GM18502 (cell line): ENCODE measurements around the gene MTCL1.

Source experiments
- ATAC-seq: cut with Tn5 transposase; IDR thresholded peaks from one replicate; pipeline ENCODE4 v1.9.1; 2021; ENCODE audit warnings: mild to moderate bottlenecking; ENCODE audit not compliant: unreplicated experiment, poor library complexity

Gene MTCL1

GRCh38 chr18:8686611-8687010 lies 18.7 kb upstream of the MTCL1 start:
- ATAC-seq: no peak

- no peak for ATAC-seq
These were observed 17.0 kb upstream of the MTCL1 start for GRCh38 chr18:8688216-8688800.

- no peak for ATAC-seq
These were observed 16.5 kb upstream of the MTCL1 start for GRCh38 chr18:8688816-8689215.

- no peak for ATAC-seq
These were observed 15.8 kb upstream of the MTCL1 start for GRCh38 chr18:8689517-8689916.

- ATAC-seq: no peak
These were observed 10.5 kb upstream of the MTCL1 start for GRCh38 chr18:8694891-8695290.

GRCh38 chr18:8695932-8696517 lies 9.3 kb upstream of the MTCL1 start:
- peak; percentile 64 for ATAC-seq

GRCh38 chr18:8696749-8697211 lies 8.6 kb upstream of the MTCL1 start:
- peak; percentile 72 for ATAC-seq

GRCh38 chr18:8699126-8699525 lies 6.2 kb upstream of the MTCL1 start:
- ATAC-seq: no peak

GRCh38 chr18:8699948-8700347 lies 5.4 kb upstream of the MTCL1 start:
- ATAC-seq: no peak

GRCh38 chr18:8701546-8702118 lies 3.7 kb upstream of the MTCL1 start:
- no peak for ATAC-seq

- ATAC-seq: no peak
These were observed 2.7 kb upstream of the MTCL1 start for GRCh38 chr18:8702668-8703067.

- no peak for ATAC-seq
These were observed 2.2 kb upstream of the MTCL1 start for GRCh38 chr18:8703092-8703709.

GRCh38 chr18:8703781-8704301 lies 1.5 kb upstream of the MTCL1 start:
- ATAC-seq: no peak

GRCh38 chr18:8704361-8705237 lies 757 bp upstream of the MTCL1 start:
- peak; percentile 88 for ATAC-seq

- no peak for ATAC-seq
These were observed 820 bp downstream of the MTCL1 start for GRCh38 chr18:8705961-8706790.

- no peak for ATAC-seq
These were observed 1.6 kb downstream of the MTCL1 start for GRCh38 chr18:8706791-8707555.

- no peak for ATAC-seq
These were observed 2.4 kb downstream of the MTCL1 start for GRCh38 chr18:8707556-8708300.

GRCh38 chr18:8708670-8709069 lies 3.3 kb downstream of the MTCL1 start:
- no peak for ATAC-seq
